Liver (tissue), 9 donors: Measurements from ENCODE around the gene BIN1. TPM values are rescaled to one million over a fixed set of nuclear protein-coding genes. Genes with fewer than 3 reads are reported as not detected.

Source experiments
- DNase-seq: peaks from one replicate; pipeline ENCODE4 v3.0.0-alpha.2; 2017; ENCODE audit warnings: low spot score
- H3K27ac ChIP-seq, 2 donors: one replicate each; pipeline ENCODE4 v1.7.0; 2013; ENCODE audit warnings: inconsistent platforms in 2 of 2, low read length in 2 of 2, control low read depth in 1 of 2, low read depth in 1 of 2, mild to moderate bottlenecking in 1 of 2
- H3K27me3 ChIP-seq, 4 donors: one replicate each; pipeline versions ENCODE4 v1.6.1 to v1.7.0; 2013; ENCODE audit warnings: low read length in 3 of 4, inconsistent platforms in 1 of 4, mild to moderate bottlenecking in 1 of 4, moderate library complexity in 1 of 4; ENCODE audit not compliant: control insufficient read depth in 4 of 4, insufficient read depth in 4 of 4
- H3K36me3 ChIP-seq, 4 donors: one replicate each; pipeline versions ENCODE4 v1.6.1 to v1.7.0; 2013; ENCODE audit warnings: low read length in 3 of 4, mild to moderate bottlenecking in 3 of 4, low read depth in 1 of 4, moderate library complexity in 1 of 4; ENCODE audit not compliant: control insufficient read depth in 4 of 4, insufficient read depth in 3 of 4
- H3K4me1 ChIP-seq, 4 donors: one replicate each; pipeline versions ENCODE4 v1.6.1 to v1.7.0; 2013; ENCODE audit warnings: low read length in 3 of 4, mild to moderate bottlenecking in 3 of 4, moderate library complexity in 1 of 4; ENCODE audit not compliant: control insufficient read depth in 4 of 4, insufficient read depth in 4 of 4
- H3K4me3 ChIP-seq, 3 donors: one replicate each; pipeline versions ENCODE4 v1.6.1 to v1.7.0; 2013; ENCODE audit warnings: low read length in 3 of 3, control low read depth in 1 of 3, low read depth in 1 of 3, mild to moderate bottlenecking in 1 of 3
- H3K9ac ChIP-seq, 2 donors: one replicate each; pipeline ENCODE4 v1.7.0; 2013; ENCODE audit warnings: low read length in 2 of 2, mild to moderate bottlenecking in 2 of 2, moderate library complexity in 2 of 2, control low read depth in 1 of 2, low read depth in 1 of 2
- H3K9me3 ChIP-seq, 4 donors: one replicate each; pipeline versions ENCODE4 v1.6.1 to v1.7.0; 2013; ENCODE audit warnings: low read length in 3 of 4; ENCODE audit not compliant: control insufficient read depth in 4 of 4
- ATF3 ChIP-seq: IDR thresholded peaks from 2 replicates; pipeline ENCODE4 v1.6.1; 2016; ENCODE audit warnings: antibody characterized with exemption
- FOXA2 ChIP-seq: IDR thresholded peaks from 2 replicates; pipeline ENCODE4 v1.6.1; 2016; ENCODE audit warnings: antibody characterized with exemption
- GABPA ChIP-seq, 2 donors: IDR thresholded peaks in 1 of 2; conservative IDR thresholded peaks in 1 of 2; 2 replicates each; pipeline ENCODE4 v1.6.1; 2016; ENCODE audit warnings: antibody characterized with exemption in 2 of 2, mild to moderate bottlenecking in 1 of 2, moderate library complexity in 1 of 2
- HNF4G ChIP-seq: IDR thresholded peaks from 2 replicates; pipeline ENCODE4 v1.6.1; 2016; ENCODE audit warnings: antibody characterized with exemption
- NR2F2 ChIP-seq: IDR thresholded peaks from 2 replicates; pipeline ENCODE4 v1.6.1; 2016; ENCODE audit warnings: antibody characterized with exemption
- REST ChIP-seq: IDR thresholded peaks from 2 replicates; pipeline ENCODE4 v1.6.1; 2016; ENCODE audit warnings: antibody characterized with exemption, mild to moderate bottlenecking
- RXRA ChIP-seq, 2 donors: IDR thresholded peaks; 2 replicates each; pipeline ENCODE4 v1.6.1; 2017 to 2018; ENCODE audit warnings: antibody characterized with exemption in 2 of 2, mild to moderate bottlenecking in 1 of 2
- SP1 ChIP-seq: IDR thresholded peaks from 2 replicates; pipeline ENCODE4 v1.6.1; 2018; ENCODE audit warnings: antibody characterized with exemption, mild to moderate bottlenecking
- TAF1 ChIP-seq: conservative IDR thresholded peaks from 2 replicates; pipeline ENCODE4 v1.6.1; 2016; ENCODE audit warnings: antibody characterized with exemption, mild to moderate bottlenecking
- ZBTB33 ChIP-seq: IDR thresholded peaks from 2 replicates; pipeline ENCODE4 v1.6.1; 2016; ENCODE audit warnings: antibody characterized with exemption
- WGBS: extraction: QIAGEN DNeasy Blood & Tissue Kit; methylation state at CpG from one replicate; pipeline ENCODE4 v1.1.7; 2013; 5-methylcytosine and 5-hydroxymethylcytosine counted together
- polyA plus RNA-seq, 2 donors: library from polyadenylated mRNA; stranded (reverse) in 1 of 2; unstranded in 1 of 2; fragments of 200-250 nt in 1 of 2; fragments of >200 nt in 1 of 2; fragmentation: Nextera tagmentation in 1 of 2; extraction: Ambion mirVana in 1 of 2; gene quantifications; one replicate each; pipeline versions ENCODE4 v1.2.1 to v1.2.3, GENCODE V29; 2013 to 2015
- total RNA-seq, 2 donors: library from RNA; depleted of rRNA; stranded (reverse); fragments of >200 nt; gene quantifications; one replicate each; pipeline ENCODE4 v1.2.3, GENCODE V29; 2014
- donor health status: healthy.
- donor health status: healthy.
- donor health status: healthy.
- donor health status: healthy.
- donor health status: healthy.

Gene BIN1
- total and polyA plus RNA-seq, 4 donors: 13.3 to 21.5 (median 15.0) TPM

GRCh38 chr2:127012868-127013267, 94.1 kb downstream of the BIN1 start:
- no peaks in the 10 kb centered on the region for H3K27me3 ChIP-seq
- H3K9me3 ChIP-seq: no peaks in the 10 kb centered on the region
- H3K27ac ChIP-seq: no peak overlapping the region
- WGBS: 61% methylated on average over 7 of the region's 7 CpGs
- no peaks in the 10 kb centered on the region for H3K36me3 ChIP-seq
- no peak overlapping the region for H3K4me3 ChIP-seq
- no peaks in the 10 kb centered on the region for H3K4me1 ChIP-seq
- no peak for TF ChIP-seq HNF4G
- TF ChIP-seq REST: no peak
- no peak for TF ChIP-seq ATF3
- TF ChIP-seq SP1: no peak
- TF ChIP-seq FOXA2: no peak
- TF ChIP-seq ZBTB33: no peak
- TF ChIP-seq NR2F2: no peak
- no peak for DNase-seq
- H3K9ac ChIP-seq: no peak overlapping the region

- no peaks in the 10 kb centered on the region for H3K27me3 ChIP-seq
- H3K4me1 ChIP-seq: no peaks in the 10 kb centered on the region
- H3K4me3 ChIP-seq: no peak overlapping the region
- H3K9me3 ChIP-seq: no peaks in the 10 kb centered on the region
- TF ChIP-seq HNF4G (no peak), RXRA (IDR thresholded peaks at IDR 0.05) (no peak)
- DNase-seq: no peak
- H3K9ac ChIP-seq: no peak overlapping the region
- H3K36me3 ChIP-seq: no peaks in the 10 kb centered on the region
- H3K27ac ChIP-seq: no peak overlapping the region
- WGBS: 88% methylated on average over 2 of the region's 2 CpGs
Measured at GRCh38 chr2:127012215-127012614, 94.7 kb downstream of the BIN1 start.

GRCh38 chr2:127011796-127012195, 95.2 kb downstream of the BIN1 start:
- no peak overlapping the region for H3K9ac ChIP-seq
- no peak overlapping the region for H3K27ac ChIP-seq
- H3K4me3 ChIP-seq: no peak overlapping the region
- H3K4me1 ChIP-seq: no peaks in the 10 kb centered on the region
- 81% methylated on average over 8 of the region's 8 CpGs for WGBS
- no peaks in the 10 kb centered on the region for H3K36me3 ChIP-seq
- no peak for DNase-seq
- H3K27me3 ChIP-seq: no peaks in the 10 kb centered on the region
- H3K9me3 ChIP-seq: no peaks in the 10 kb centered on the region
- no peak for TF ChIP-seq FOXA2
- TF ChIP-seq ZBTB33: no peak
- no peak for TF ChIP-seq GABPA (IDR thresholded peaks at IDR 0.05 in 1 of 2, conservative IDR thresholded peaks at IDR 0.05 in 1 of 2)
- TF ChIP-seq TAF1: no peak
